MM.1S (cell line): ENCODE measurements around the gene CAP2.

Source experiments
- EZH2phosphoT487 ChIP-seq: fragments of 300-600 bp; sonication (generic); IDR thresholded peaks from 2 replicates; pipeline ENCODE4 v1.6.1; 2018; ENCODE audit warnings: antibody characterized with exemption, low read length
- TF ChIP-seq, protein P1 (sequence below): fragments of 300-600 bp; sonication (generic); IDR thresholded peaks from 2 replicates; pipeline ENCODE4 v1.5.1; 2016; ENCODE audit warnings: antibody characterized with exemption, low read length, mixed read lengths

DNA sequence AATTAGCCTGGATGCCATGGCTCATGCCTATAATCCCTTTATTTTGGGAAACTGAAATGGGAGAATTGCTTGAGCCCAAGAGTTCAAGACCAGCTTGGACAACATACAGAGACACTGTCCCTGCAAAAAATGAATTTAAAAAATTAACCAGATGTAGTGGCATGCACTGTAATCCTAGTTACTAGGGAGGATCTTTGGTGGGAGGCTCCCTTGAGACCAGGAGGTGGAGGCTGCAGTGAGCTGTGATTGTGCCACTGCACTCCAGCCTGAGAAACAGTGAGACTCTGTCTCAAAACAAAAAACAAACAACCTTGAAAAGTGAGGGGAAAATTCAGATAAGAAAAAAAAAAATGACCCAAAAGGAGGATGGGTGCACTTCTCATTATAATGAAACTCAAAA lies 23.4 kb downstream of the CAP2 start:
- TF ChIP-seq, protein P1, sequence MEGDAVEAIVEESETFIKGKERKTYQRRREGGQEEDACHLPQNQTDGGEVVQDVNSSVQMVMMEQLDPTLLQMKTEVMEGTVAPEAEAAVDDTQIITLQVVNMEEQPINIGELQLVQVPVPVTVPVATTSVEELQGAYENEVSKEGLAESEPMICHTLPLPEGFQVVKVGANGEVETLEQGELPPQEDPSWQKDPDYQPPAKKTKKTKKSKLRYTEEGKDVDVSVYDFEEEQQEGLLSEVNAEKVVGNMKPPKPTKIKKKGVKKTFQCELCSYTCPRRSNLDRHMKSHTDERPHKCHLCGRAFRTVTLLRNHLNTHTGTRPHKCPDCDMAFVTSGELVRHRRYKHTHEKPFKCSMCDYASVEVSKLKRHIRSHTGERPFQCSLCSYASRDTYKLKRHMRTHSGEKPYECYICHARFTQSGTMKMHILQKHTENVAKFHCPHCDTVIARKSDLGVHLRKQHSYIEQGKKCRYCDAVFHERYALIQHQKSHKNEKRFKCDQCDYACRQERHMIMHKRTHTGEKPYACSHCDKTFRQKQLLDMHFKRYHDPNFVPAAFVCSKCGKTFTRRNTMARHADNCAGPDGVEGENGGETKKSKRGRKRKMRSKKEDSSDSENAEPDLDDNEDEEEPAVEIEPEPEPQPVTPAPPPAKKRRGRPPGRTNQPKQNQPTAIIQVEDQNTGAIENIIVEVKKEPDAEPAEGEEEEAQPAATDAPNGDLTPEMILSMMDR = no peak
- no peak for TF ChIP-seq EZH2phosphoT487
